Measurements from ENCODE around the gene MPZL1. TPM values are rescaled to one million over a fixed set of nuclear protein-coding genes. Genes with fewer than 3 reads are reported as not detected.

Gene MPZL1
- total RNA-seq, 1 experiment from 2014 or later, result 52.9 TPM

- Histone ChIP-seq H3K27ac (ENCODE audit: low read depth, low read length) (no peak overlapping the region), H4K20me1 (ENCODE audit: insufficient read depth) (no peaks in the 10 kb centered on the region), H3K36me3 (ENCODE audit: control insufficient read depth in 1 of 2, insufficient read depth in 2 of 2, low read length in 2 of 2) (no peaks in the 10 kb centered on the region), H3K4me1 (ENCODE audit: control insufficient read depth in 1 of 2, insufficient read depth in 2 of 2, low read length in 2 of 2) (peaks cover 4 to 16% of the 10 kb centered on the region in 2 experiments; a peak in 3 of 4 replicates), H3K9me3 (ENCODE audit: control insufficient read depth in 1 of 2, insufficient read depth in 1 of 2, low read depth in 1 of 2, low read length in 2 of 2) (no peaks in the 10 kb centered on the region), H3K4me3 (replicated peaks in 1 of 2; ENCODE audit: low read depth in 1 of 2, low read length in 2 of 2) (no peak overlapping the region), H3K79me2 (ENCODE audit: insufficient read depth, low read length) (peaks cover 65% of the 10 kb centered on the region), H3K27me3 (ENCODE audit: insufficient read depth, low read length) (no peaks in the 10 kb centered on the region), H3K9me2 (ENCODE audit: insufficient read depth) (no peaks in the 10 kb centered on the region), H3K9ac (ENCODE audit: low read length) (no peak overlapping the region), H3K4me2 (ENCODE audit: low read length) (no peak overlapping the region), H2AFZ (ENCODE audit: low read depth, low read length, poor library complexity, severe bottlenecking) (no peak overlapping the region)
- ChIA-PET POLR2A (no interaction called here), RAD21 (ENCODE audit: low non-redundant PET in 1 of 2, low total read pairs in 2 of 2, uncharacterized antibody in 2 of 2, unreplicated experiment in 2 of 2) (no interaction called here), CTCF (no interaction called here)
- DNase-seq (ENCODE audit: low read depth, low spot score) (no peak), ATAC-seq (no peak)
- TF ChIP-seq JUND (IDR thresholded peaks at IDR 0.05) (no peak), EZH2phosphoT487 (IDR thresholded peaks at IDR 0.05; ENCODE audit: borderline replicate concordance) (no peak), EGR1 (IDR thresholded peaks at IDR 0.05; ENCODE audit: low read depth) (no peak), SIN3A (IDR thresholded peaks at IDR 0.05; ENCODE audit: low read depth) (no peak), FOSL1 (IDR thresholded peaks at IDR 0.05; ENCODE audit: low read depth) (no peak), CBX3 (IDR thresholded peaks at IDR 0.05; ENCODE audit: low read depth) (no peak), SRF (IDR thresholded peaks at IDR 0.05; ENCODE audit: low read depth) (no peak), RAD21 (IDR thresholded peaks at IDR 0.05; ENCODE audit: low read depth) (no peak), ZFX (IDR thresholded peaks at IDR 0.05) (no peak), POLR2AphosphoS5 (IDR thresholded peaks at IDR 0.05; ENCODE audit: low read depth, low read length) (no peak), SP1 (IDR thresholded peaks at IDR 0.05; ENCODE audit: low read depth) (no peak), CEBPB (IDR thresholded peaks at IDR 0.05; ENCODE audit: low read depth) (no peak), ZBTB33 (IDR thresholded peaks at IDR 0.05; ENCODE audit: extremely low read depth, insufficient replicate concordance, low read length) (no peak), ZNF274 (IDR thresholded peaks at IDR 0.05; ENCODE audit: low read depth, low read length) (no peak), CTCF (IDR thresholded peaks at IDR 0.05 in 2 of 3, conservative IDR thresholded peaks at IDR 0.05 in 1 of 3; ENCODE audit: borderline replicate concordance in 1 of 3, insufficient read depth in 1 of 3, low read depth in 2 of 3, low read length in 2 of 3) (no peak), REST (IDR thresholded peaks at IDR 0.05; ENCODE audit: low read depth) (no peak), ELF1 (IDR thresholded peaks at IDR 0.05; ENCODE audit: borderline replicate concordance, low read depth) (no peak)
- TF ChIP-seq, protein P1, sequence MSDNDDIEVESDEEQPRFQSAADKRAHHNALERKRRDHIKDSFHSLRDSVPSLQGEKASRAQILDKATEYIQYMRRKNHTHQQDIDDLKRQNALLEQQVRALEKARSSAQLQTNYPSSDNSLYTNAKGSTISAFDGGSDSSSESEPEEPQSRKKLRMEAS (IDR thresholded peaks at IDR 0.05), result no peak
- TF ChIP-seq, protein P2, sequence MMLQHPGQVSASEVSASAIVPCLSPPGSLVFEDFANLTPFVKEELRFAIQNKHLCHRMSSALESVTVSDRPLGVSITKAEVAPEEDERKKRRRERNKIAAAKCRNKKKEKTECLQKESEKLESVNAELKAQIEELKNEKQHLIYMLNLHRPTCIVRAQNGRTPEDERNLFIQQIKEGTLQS (IDR thresholded peaks at IDR 0.05), result no peak
- BruUV-seq (replicated peaks), result no TSS peak
- intact Hi-C loops (cut with micrococcal nuclease), result no loop called here
These were observed 16.4 kb downstream of the MPZL1 start for GRCh38 chr1:167738158-167738557.
